B cell (primary cell): ENCODE data around the gene RPL37. TPM values are rescaled to one million over a fixed set of nuclear protein-coding genes. Genes with fewer than 3 reads are reported as not detected.

Source experiments
- ATAC-seq: fragments of 200-7000 bp; cut with Tn5 transposase; one replicate; pipeline ENCODE4 v1.10.0; 2021; ENCODE audit warnings: low read depth, mild to moderate bottlenecking, moderate number of reproducible peaks, moderate library complexity
- CTCF ChIA-PET: fragments of 350-600 bp; sonication (Branson Sonifier 250); formaldehyde crosslinking; loops from one replicate; lab custom pipeline; 2021; ENCODE audit warnings: antibody characterized with exemption, inconsistent platforms; lab: Charles Lee
- POLR2A ChIA-PET: fragments of 350-600 bp; sonication (Branson Sonifier 250); formaldehyde crosslinking; loops from one replicate; lab custom pipeline; 2021; ENCODE audit warnings: antibody characterized with exemption; lab: Charles Lee
- DNase-seq: peaks from one replicate; pipeline ENCODE4 v3.0.0; 2013
- H2AFZ ChIP-seq: 2 replicates; pipeline ENCODE4 v1.6.1; 2012; ENCODE audit warnings: mild to moderate bottlenecking, low read depth, low read length; ENCODE audit not compliant: insufficient read depth, poor library complexity, severe bottlenecking
- H3K27ac ChIP-seq, 2 donors: 1 replicate in 1 of 2; 2 replicates in 1 of 2; pipeline ENCODE4 v1.5.1; 2012 to 2013; ENCODE audit warnings: low read length in 2 of 2, mild to moderate bottlenecking in 2 of 2, moderate library complexity in 1 of 2
- H3K27me3 ChIP-seq, 4 experiments: fragments of 200-600 bp in 1 of 4; sonication (generic) in 1 of 4; replicated peaks in 1 of 4; 1 replicate in 2 of 4; 2 replicates in 2 of 4; pipeline versions ENCODE4 v1.6.1 to v1.7.0; 2013 to 2016; ENCODE audit warnings: low read length in 3 of 4, mild to moderate bottlenecking in 2 of 4, mixed read lengths in 1 of 4, moderate library complexity in 1 of 4; ENCODE audit not compliant: insufficient read depth in 4 of 4, control insufficient read depth in 3 of 4; ENCODE audit errors: control extremely low read depth in 1 of 4
- H3K36me3 ChIP-seq, 2 experiments: replicated peaks in 1 of 2; 1 replicate in 1 of 2; 2 replicates in 1 of 2; pipeline versions ENCODE4 v1.6.1 to v1.7.1; 2013; ENCODE audit warnings: low read length in 1 of 2; ENCODE audit not compliant: insufficient read depth in 2 of 2, control insufficient read depth in 1 of 2; ENCODE audit errors: control extremely low read depth in 1 of 2, extremely low read depth in 1 of 2
- H3K4me1 ChIP-seq, 2 donors: fragments of 200-600 bp in 1 of 2; sonication (generic) in 1 of 2; 1 replicate in 1 of 2; 2 replicates in 1 of 2; pipeline versions ENCODE4 v1.5.1 to v1.6.1; 2013 to 2017; ENCODE audit warnings: low read length in 2 of 2; ENCODE audit not compliant: control insufficient read depth in 2 of 2, insufficient read depth in 2 of 2
- H3K4me2 ChIP-seq: replicated peaks from 2 replicates; pipeline ENCODE3; 2012; ENCODE audit warnings: mild to moderate bottlenecking, low read depth, low read length; ENCODE audit not compliant: poor library complexity, severe bottlenecking
- H3K4me3 ChIP-seq, 5 experiments: fragments of 200-600 bp in 1 of 5; sonication (generic) in 1 of 5; 1 replicate in 3 of 5; 2 replicates in 2 of 5; pipeline versions ENCODE4 v1.5.1 to v1.7.0; 2011 to 2016; ENCODE audit warnings: low read length in 4 of 5, mild to moderate bottlenecking in 4 of 5, low read depth in 2 of 5, control low read depth in 1 of 5, moderate library complexity in 1 of 5; ENCODE audit not compliant: insufficient read depth in 1 of 5; ENCODE audit errors: control extremely low read depth in 1 of 5, extremely low read depth in 1 of 5
- H3K79me2 ChIP-seq: fragments of 200-600 bp; sonication (generic); one replicate; pipeline ENCODE4 v1.6.0; 2016; ENCODE audit warnings: low read length; ENCODE audit not compliant: control insufficient read depth, insufficient read depth
- H3K9ac ChIP-seq: fragments of 200-600 bp; sonication (generic); 2 replicates; pipeline ENCODE4 v1.6.1; 2017; ENCODE audit warnings: mild to moderate bottlenecking, low read length, moderate library complexity
- H3K9me3 ChIP-seq, 3 donors: one replicate each; pipeline versions ENCODE4 v1.6.1 to v1.7.1; 2013; ENCODE audit warnings: low read length in 2 of 3; ENCODE audit not compliant: control insufficient read depth in 2 of 3, insufficient read depth in 1 of 3; ENCODE audit errors: control extremely low read depth in 1 of 3
- H4K20me1 ChIP-seq: 2 replicates; pipeline ENCODE4 v1.6.0; 2012; ENCODE audit warnings: mild to moderate bottlenecking, low read length; ENCODE audit not compliant: insufficient read depth, control insufficient read depth, poor library complexity, severe bottlenecking
- H3K27ac Mint-ChIP-seq: one replicate; pipeline ENCODE4 v1.8.0; 2021; ENCODE audit warnings: mixed read lengths
- H3K27me3 Mint-ChIP-seq: one replicate; pipeline ENCODE4 v1.8.0; 2021; ENCODE audit warnings: mixed read lengths
- H3K4me1 Mint-ChIP-seq: one replicate; pipeline ENCODE4 v1.8.0; 2021; ENCODE audit warnings: mixed read lengths
- H3K4me3 Mint-ChIP-seq: one replicate; pipeline ENCODE4 v1.8.0; 2021; ENCODE audit warnings: mixed read lengths
- H3K9me3 Mint-ChIP-seq: one replicate; pipeline ENCODE4 v1.8.0; 2022; ENCODE audit warnings: mixed read lengths; ENCODE audit not compliant: insufficient read depth
- EZH2 ChIP-seq: IDR thresholded peaks from 2 replicates; pipeline ENCODE4 v1.6.1; 2012; ENCODE audit warnings: borderline replicate concordance, low read depth, mild to moderate bottlenecking, moderate library complexity, low read length; ENCODE audit not compliant: insufficient read depth, poor library complexity, severe bottlenecking
- WGBS: methylation state at CpG from one replicate; pipeline ENCODE4 v1.1.5; 2013; ENCODE audit warnings: missing lambda C conversion rate; ENCODE audit not compliant: insufficient coverage; 5-methylcytosine and 5-hydroxymethylcytosine counted together
- intact Hi-C: fragments of 100-400 bp; cut with micrococcal nuclease; formaldehyde crosslinking; loops from one replicate; pipeline ENCODE4 v1.10.0; 2022
- polyA plus RNA-seq: library from polyadenylated mRNA; depleted of rRNA; stranded (reverse); fragments of >200 nt; gene quantifications from 2 replicates; pipeline ENCODE4 v1.2.3, GENCODE V29; 2012
- total RNA-seq, 2 donors: library from RNA; stranded (reverse); fragments of 120-200 nt in 1 of 2; gene quantifications; 1 replicate in 1 of 2; 2 replicates in 1 of 2; pipeline versions ENCODE4 v1.2.3 to v1.2.4, GENCODE V29; 2013 to 2022
- TF ChIP-seq, protein P1 (sequence below): fragments of 200-600 bp; IDR thresholded peaks from one replicate; pipeline ENCODE4 v1.8.0; 2022; ENCODE audit warnings: antibody characterized with exemption, mild to moderate bottlenecking

Gene RPL37
- total and polyA plus RNA-seq, 2 donors (not counting 1 experiment from before 2014, with no cell fraction given) = 173 to 2,240 TPM

GRCh38 chr5:40831346-40832210 is 3.4 kb downstream of the RPL37 start:
- no peak overlapping the region for H3K27ac Mint-ChIP-seq
- Histone ChIP-seq H2AFZ (no peak overlapping the region), H3K4me2 (no peak overlapping the region), H3K27me3 (no peaks in the 10 kb centered on the region), H3K79me2 (no peaks in the 10 kb centered on the region), H4K20me1 (peaks cover 38% of the 10 kb centered on the region), H3K27ac (no peak overlapping the region), H3K9me3 (peaks cover 0 to 7% (median 0%) of the 10 kb centered on the region in 3 donors), H3K4me1 (peaks cover 21 to 23% of the 10 kb centered on the region in 2 donors), H3K9ac (no peak overlapping the region), H3K4me3 (no peak overlapping the region), H3K36me3 (peaks cover 31 to 69% of the 10 kb centered on the region in 2 experiments)
- no peaks in the 10 kb centered on the region for H3K27me3 Mint-ChIP-seq
- no peak for ATAC-seq
- POLR2A ChIA-PET = interaction anchor here (0.7 to 1.1 kb wide), 2 partner anchors 33 kb away, joined by 3 to 5 read pairs; partner anchors contain the start of gene PRKAA1
- TF ChIP-seq, protein P1, sequence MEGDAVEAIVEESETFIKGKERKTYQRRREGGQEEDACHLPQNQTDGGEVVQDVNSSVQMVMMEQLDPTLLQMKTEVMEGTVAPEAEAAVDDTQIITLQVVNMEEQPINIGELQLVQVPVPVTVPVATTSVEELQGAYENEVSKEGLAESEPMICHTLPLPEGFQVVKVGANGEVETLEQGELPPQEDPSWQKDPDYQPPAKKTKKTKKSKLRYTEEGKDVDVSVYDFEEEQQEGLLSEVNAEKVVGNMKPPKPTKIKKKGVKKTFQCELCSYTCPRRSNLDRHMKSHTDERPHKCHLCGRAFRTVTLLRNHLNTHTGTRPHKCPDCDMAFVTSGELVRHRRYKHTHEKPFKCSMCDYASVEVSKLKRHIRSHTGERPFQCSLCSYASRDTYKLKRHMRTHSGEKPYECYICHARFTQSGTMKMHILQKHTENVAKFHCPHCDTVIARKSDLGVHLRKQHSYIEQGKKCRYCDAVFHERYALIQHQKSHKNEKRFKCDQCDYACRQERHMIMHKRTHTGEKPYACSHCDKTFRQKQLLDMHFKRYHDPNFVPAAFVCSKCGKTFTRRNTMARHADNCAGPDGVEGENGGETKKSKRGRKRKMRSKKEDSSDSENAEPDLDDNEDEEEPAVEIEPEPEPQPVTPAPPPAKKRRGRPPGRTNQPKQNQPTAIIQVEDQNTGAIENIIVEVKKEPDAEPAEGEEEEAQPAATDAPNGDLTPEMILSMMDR = no peak
- TF ChIP-seq EZH2 = no peak
- peaks cover 42% of the 10 kb centered on the region for H3K4me1 Mint-ChIP-seq
- CTCF ChIA-PET = interaction anchor here (1.5 kb wide), 1 partner anchor 10 kb away, joined by 4 read pairs; the partner anchor contains the start of gene CARD6
- WGBS = 59% methylated on average over 3 of the region's 4 CpGs
- intact Hi-C loops = loop anchor here (5.0 to 10.0 kb wide), 2 partner anchors 797 to 1091 kb away; no protein-coding TSS in a partner anchor
- no peak for DNase-seq
- H3K9me3 Mint-ChIP-seq = no peaks in the 10 kb centered on the region
- no peak overlapping the region for H3K4me3 Mint-ChIP-seq
